ENCODE data around the gene SLIT3. TPM values are rescaled to one million over a fixed set of nuclear protein-coding genes. Genes with fewer than 3 reads are reported as not detected.

SLIT3 gene
- total RNA-seq, 1 experiment from 2014 or later, result 0.10 TPM

DNA sequence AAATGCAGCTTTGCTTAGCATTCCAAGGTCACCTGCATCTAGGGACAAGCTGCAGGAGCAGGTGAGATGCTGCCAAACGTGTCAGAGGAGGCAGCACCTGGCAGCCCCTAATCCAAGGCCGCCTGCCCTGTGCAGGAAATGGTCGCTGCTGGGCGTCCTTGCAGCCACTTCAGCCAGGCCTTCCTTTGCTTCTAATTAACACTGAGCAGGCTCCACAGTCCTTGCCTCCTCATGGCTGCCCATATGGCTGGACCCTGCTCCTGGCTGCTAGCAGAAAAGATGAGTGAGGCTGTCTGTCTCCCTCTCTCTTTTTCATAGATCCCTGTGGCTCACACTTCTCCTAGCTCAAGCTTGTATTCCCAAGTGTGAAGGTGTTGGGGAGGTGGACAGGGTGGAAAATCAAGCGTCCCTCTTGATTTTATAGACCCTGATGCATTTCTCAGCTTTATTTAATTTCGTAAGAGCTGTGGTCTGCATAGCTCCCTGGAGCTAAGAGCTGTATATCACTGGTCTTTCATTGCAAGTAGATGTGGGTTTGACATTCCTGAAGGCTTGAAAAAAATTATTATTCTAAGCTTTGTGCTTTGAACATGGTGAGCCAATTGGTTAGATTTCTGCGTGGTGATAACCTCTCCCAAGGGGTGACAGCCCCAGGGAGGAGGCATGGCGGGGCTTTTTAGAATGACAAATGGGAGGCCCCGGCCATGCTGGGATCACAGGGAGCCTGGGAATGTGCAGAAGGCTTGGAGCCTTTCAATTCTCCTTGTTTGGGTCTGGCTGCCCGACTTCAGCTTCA is 193.8 kb downstream of the SLIT3 start:
- no peak for ATAC-seq
- intact Hi-C loops (cut with micrococcal nuclease), result no loop called here
- Histone ChIP-seq H3K4me1 (ENCODE audit: control insufficient read depth in 1 of 2, insufficient read depth in 2 of 2, low read length in 2 of 2) (no peaks in the 10 kb centered on the region), H3K79me2 (ENCODE audit: insufficient read depth, low read length) (no peaks in the 10 kb centered on the region), H3K9me3 (ENCODE audit: control insufficient read depth in 1 of 2, insufficient read depth in 1 of 2, low read depth in 1 of 2, low read length in 2 of 2) (no peaks in the 10 kb centered on the region), H2AFZ (ENCODE audit: low read depth, low read length, poor library complexity, severe bottlenecking) (no peak overlapping the region), H3K4me3 (replicated peaks in 1 of 2; ENCODE audit: low read depth in 1 of 2, low read length in 2 of 2) (no peak overlapping the region), H3K27ac (ENCODE audit: low read depth, low read length) (no peak overlapping the region), H4K20me1 (ENCODE audit: insufficient read depth) (no peaks in the 10 kb centered on the region), H3K9me2 (ENCODE audit: insufficient read depth) (no peaks in the 10 kb centered on the region), H3K9ac (ENCODE audit: low read length) (no peak overlapping the region), H3K27me3 (ENCODE audit: insufficient read depth, low read length) (peaks cover 33% of the 10 kb centered on the region), H3K36me3 (ENCODE audit: control insufficient read depth in 1 of 2, insufficient read depth in 2 of 2, low read length in 2 of 2) (no peaks in the 10 kb centered on the region), H3K4me2 (ENCODE audit: low read length) (no peak overlapping the region)
- RAD21 ChIA-PET (ENCODE audit: low non-redundant PET in 1 of 2, low total read pairs in 2 of 2, uncharacterized antibody in 2 of 2, unreplicated experiment in 2 of 2), result no interaction called here
- CTCF ChIA-PET, result no interaction called here
- POLR2A ChIA-PET, result no interaction called here
- BruUV-seq (replicated peaks), result no TSS peak
- TF ChIP-seq EZH2phosphoT487 (IDR thresholded peaks at IDR 0.05; ENCODE audit: borderline replicate concordance) (no peak), FOSL1 (IDR thresholded peaks at IDR 0.05; ENCODE audit: low read depth) (no peak), CBX3 (IDR thresholded peaks at IDR 0.05; ENCODE audit: low read depth) (no peak), JUND (IDR thresholded peaks at IDR 0.05) (no peak), SP1 (IDR thresholded peaks at IDR 0.05; ENCODE audit: low read depth) (no peak), RAD21 (IDR thresholded peaks at IDR 0.05; ENCODE audit: low read depth) (no peak), ELF1 (IDR thresholded peaks at IDR 0.05; ENCODE audit: borderline replicate concordance, low read depth) (no peak), YY1 (IDR thresholded peaks at IDR 0.05; ENCODE audit: extremely low read depth, insufficient replicate concordance, low read depth, low read length) (no peak), EZH2 (IDR thresholded peaks at IDR 0.05) (no peak), ZFX (IDR thresholded peaks at IDR 0.05) (no peak), POLR2A (IDR thresholded peaks at IDR 0.05; ENCODE audit: borderline replicate concordance, extremely low read depth, insufficient read depth, insufficient read length) (no peak), EGR1 (IDR thresholded peaks at IDR 0.05; ENCODE audit: low read depth) (no peak), TCF7L2 (IDR thresholded peaks at IDR 0.05; ENCODE audit: borderline replicate concordance, extremely low read depth, insufficient read depth, insufficient read length) (no peak)
- TF ChIP-seq, protein P1, sequence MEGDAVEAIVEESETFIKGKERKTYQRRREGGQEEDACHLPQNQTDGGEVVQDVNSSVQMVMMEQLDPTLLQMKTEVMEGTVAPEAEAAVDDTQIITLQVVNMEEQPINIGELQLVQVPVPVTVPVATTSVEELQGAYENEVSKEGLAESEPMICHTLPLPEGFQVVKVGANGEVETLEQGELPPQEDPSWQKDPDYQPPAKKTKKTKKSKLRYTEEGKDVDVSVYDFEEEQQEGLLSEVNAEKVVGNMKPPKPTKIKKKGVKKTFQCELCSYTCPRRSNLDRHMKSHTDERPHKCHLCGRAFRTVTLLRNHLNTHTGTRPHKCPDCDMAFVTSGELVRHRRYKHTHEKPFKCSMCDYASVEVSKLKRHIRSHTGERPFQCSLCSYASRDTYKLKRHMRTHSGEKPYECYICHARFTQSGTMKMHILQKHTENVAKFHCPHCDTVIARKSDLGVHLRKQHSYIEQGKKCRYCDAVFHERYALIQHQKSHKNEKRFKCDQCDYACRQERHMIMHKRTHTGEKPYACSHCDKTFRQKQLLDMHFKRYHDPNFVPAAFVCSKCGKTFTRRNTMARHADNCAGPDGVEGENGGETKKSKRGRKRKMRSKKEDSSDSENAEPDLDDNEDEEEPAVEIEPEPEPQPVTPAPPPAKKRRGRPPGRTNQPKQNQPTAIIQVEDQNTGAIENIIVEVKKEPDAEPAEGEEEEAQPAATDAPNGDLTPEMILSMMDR (IDR thresholded peaks at IDR 0.05 in 2 of 3, conservative IDR thresholded peaks at IDR 0.05 in 1 of 3; ENCODE audit: borderline replicate concordance in 1 of 3, insufficient read depth in 1 of 3, low read depth in 2 of 3, low read length in 2 of 3), result no peak
- TF ChIP-seq, protein P2, sequence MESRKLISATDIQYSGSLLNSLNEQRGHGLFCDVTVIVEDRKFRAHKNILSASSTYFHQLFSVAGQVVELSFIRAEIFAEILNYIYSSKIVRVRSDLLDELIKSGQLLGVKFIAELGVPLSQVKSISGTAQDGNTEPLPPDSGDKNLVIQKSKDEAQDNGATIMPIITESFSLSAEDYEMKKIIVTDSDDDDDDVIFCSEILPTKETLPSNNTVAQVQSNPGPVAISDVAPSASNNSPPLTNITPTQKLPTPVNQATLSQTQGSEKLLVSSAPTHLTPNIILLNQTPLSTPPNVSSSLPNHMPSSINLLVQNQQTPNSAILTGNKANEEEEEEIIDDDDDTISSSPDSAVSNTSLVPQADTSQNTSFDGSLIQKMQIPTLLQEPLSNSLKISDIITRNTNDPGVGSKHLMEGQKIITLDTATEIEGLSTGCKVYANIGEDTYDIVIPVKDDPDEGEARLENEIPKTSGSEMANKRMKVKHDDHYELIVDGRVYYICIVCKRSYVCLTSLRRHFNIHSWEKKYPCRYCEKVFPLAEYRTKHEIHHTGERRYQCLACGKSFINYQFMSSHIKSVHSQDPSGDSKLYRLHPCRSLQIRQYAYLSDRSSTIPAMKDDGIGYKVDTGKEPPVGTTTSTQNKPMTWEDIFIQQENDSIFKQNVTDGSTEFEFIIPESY (IDR thresholded peaks at IDR 0.05; ENCODE audit: extremely low read depth, insufficient replicate concordance, low read length), result no peak
- TF ChIP-seq, protein P3, sequence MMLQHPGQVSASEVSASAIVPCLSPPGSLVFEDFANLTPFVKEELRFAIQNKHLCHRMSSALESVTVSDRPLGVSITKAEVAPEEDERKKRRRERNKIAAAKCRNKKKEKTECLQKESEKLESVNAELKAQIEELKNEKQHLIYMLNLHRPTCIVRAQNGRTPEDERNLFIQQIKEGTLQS (IDR thresholded peaks at IDR 0.05), result no peak
- TF ChIP-seq, protein P4, sequence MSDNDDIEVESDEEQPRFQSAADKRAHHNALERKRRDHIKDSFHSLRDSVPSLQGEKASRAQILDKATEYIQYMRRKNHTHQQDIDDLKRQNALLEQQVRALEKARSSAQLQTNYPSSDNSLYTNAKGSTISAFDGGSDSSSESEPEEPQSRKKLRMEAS (IDR thresholded peaks at IDR 0.05), result no peak
- TF ChIP-seq, protein P5, sequence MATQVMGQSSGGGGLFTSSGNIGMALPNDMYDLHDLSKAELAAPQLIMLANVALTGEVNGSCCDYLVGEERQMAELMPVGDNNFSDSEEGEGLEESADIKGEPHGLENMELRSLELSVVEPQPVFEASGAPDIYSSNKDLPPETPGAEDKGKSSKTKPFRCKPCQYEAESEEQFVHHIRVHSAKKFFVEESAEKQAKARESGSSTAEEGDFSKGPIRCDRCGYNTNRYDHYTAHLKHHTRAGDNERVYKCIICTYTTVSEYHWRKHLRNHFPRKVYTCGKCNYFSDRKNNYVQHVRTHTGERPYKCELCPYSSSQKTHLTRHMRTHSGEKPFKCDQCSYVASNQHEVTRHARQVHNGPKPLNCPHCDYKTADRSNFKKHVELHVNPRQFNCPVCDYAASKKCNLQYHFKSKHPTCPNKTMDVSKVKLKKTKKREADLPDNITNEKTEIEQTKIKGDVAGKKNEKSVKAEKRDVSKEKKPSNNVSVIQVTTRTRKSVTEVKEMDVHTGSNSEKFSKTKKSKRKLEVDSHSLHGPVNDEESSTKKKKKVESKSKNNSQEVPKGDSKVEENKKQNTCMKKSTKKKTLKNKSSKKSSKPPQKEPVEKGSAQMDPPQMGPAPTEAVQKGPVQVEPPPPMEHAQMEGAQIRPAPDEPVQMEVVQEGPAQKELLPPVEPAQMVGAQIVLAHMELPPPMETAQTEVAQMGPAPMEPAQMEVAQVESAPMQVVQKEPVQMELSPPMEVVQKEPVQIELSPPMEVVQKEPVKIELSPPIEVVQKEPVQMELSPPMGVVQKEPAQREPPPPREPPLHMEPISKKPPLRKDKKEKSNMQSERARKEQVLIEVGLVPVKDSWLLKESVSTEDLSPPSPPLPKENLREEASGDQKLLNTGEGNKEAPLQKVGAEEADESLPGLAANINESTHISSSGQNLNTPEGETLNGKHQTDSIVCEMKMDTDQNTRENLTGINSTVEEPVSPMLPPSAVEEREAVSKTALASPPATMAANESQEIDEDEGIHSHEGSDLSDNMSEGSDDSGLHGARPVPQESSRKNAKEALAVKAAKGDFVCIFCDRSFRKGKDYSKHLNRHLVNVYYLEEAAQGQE (IDR thresholded peaks at IDR 0.05; ENCODE audit: low read depth), result no peak
- DNase-seq (ENCODE audit: low read depth, low spot score), result no peak

All from HCT116 (cell line).